HepG2 (cell line): ENCODE results near the gene CADM1. TPM values are rescaled to one million over a fixed set of nuclear protein-coding genes. Genes with fewer than 3 reads are reported as not detected.

ENCODE experiments used
- ATAC-seq: fragments of 200-7000 bp; cut with Tn5 transposase; 3 replicates; pipeline ENCODE4 v1.9.1; 2020; ENCODE audit warnings: mild to moderate bottlenecking, moderate library complexity
- BruUV-seq: library from RNA; stranded (reverse); fragments of 400-500 nt; replicated peaks from 2 replicates; lab custom pipeline; 2021; lab: Mats Ljungman, UMichigan
- CTCF ChIA-PET: fragments of 300-600 bp; formaldehyde crosslinking; extraction: SDS; loops from one replicate; lab custom pipeline; 2021; ENCODE audit warnings: low total read pairs, inconsistent platforms, low intra/inter-chr PET ratio; lab: Yijun Ruan, JAX
- POLR2A ChIA-PET: fragments of 350-600 bp; sonication (Branson Sonifier 250); formaldehyde crosslinking; loops from one replicate; lab custom pipeline; 2020; ENCODE audit warnings: antibody characterized with exemption, inconsistent platforms; lab: Yijun Ruan, JAX
- DNase-seq: peaks from one replicate; pipeline ENCODE4 v3.0.0-alpha.2; 2015; ENCODE audit warnings: low spot score
- FAIRE-seq: peaks from 3 replicates; lab custom pipeline; 2011; peaks lifted over from hg19 to GRCh38; lab: Jason Lieb, UNC
- H2AFZ ChIP-seq: one replicate; pipeline ENCODE4 v1.6.1; 2011; ENCODE audit warnings: low read length, inconsistent platforms
- H3K27ac ChIP-seq: fragments of 300-600 bp; 3 replicates; pipeline ENCODE4 v1.8.0; 2011; ENCODE audit warnings: mixed run types, mild to moderate bottlenecking, mixed read lengths, low read length, inconsistent platforms; ENCODE audit not compliant: insufficient read depth; ENCODE audit errors: extremely low read length
- H3K27me3 ChIP-seq, 2 experiments: fragments of 200-600 bp in 1 of 2; 2 replicates in 1 of 2; 3 replicates in 1 of 2; pipeline versions ENCODE4 v1.6.0 to v1.8.0; 2011; ENCODE audit warnings: low read length in 2 of 2, mild to moderate bottlenecking in 2 of 2, moderate library complexity in 2 of 2, inconsistent platforms in 1 of 2; ENCODE audit not compliant: insufficient read depth in 2 of 2, control insufficient read depth in 1 of 2
- H3K36me3 ChIP-seq, 2 experiments: fragments of 200-600 bp in 1 of 2; replicated peaks in 1 of 2; 2 replicates in 1 of 2; 3 replicates in 1 of 2; pipeline versions ENCODE4 v1.5.1 to v1.8.0; 2011; ENCODE audit warnings: low read length in 2 of 2, inconsistent platforms in 1 of 2; ENCODE audit not compliant: insufficient read depth in 2 of 2, control insufficient read depth in 1 of 2
- H3K4me1 ChIP-seq: 2 replicates; pipeline ENCODE4 v1.5.1; 2012; ENCODE audit warnings: low read length, inconsistent platforms; ENCODE audit not compliant: insufficient read depth
- H3K4me2 ChIP-seq: 2 replicates; pipeline ENCODE4 v1.6.0; 2011; ENCODE audit warnings: low read depth, low read length, inconsistent platforms
- H3K4me3 ChIP-seq, 3 experiments: fragments of 200-600 bp in 1 of 3; sonication (generic), shearing (Covaris generic) in 1 of 3; replicated peaks in 1 of 3; 2 replicates each; pipeline ENCODE4 v1.5.1; 2011 to 2016; ENCODE audit warnings: low read length in 3 of 3, inconsistent platforms in 2 of 3, low read depth in 2 of 3, mild to moderate bottlenecking in 2 of 3, control low read depth in 1 of 3, mixed read lengths in 1 of 3; ENCODE audit not compliant: insufficient read depth in 1 of 3
- H3K79me2 ChIP-seq: one replicate; pipeline ENCODE4 v1.6.1; 2011; ENCODE audit warnings: low read length, inconsistent platforms; ENCODE audit not compliant: insufficient read depth
- H3K9ac ChIP-seq: 2 replicates; pipeline ENCODE4 v1.6.0; 2011; ENCODE audit warnings: mild to moderate bottlenecking, low read depth, low read length, inconsistent platforms; ENCODE audit not compliant: insufficient read depth
- H3K9me3 ChIP-seq: 2 replicates; pipeline ENCODE4 v1.5.1; 2012; ENCODE audit warnings: mild to moderate bottlenecking, low read length
- H4K20me1 ChIP-seq: 2 replicates; pipeline ENCODE4 v1.6.0; 2011; ENCODE audit warnings: inconsistent platforms, mild to moderate bottlenecking, low read length, moderate library complexity; ENCODE audit not compliant: insufficient read depth
- AGO1 ChIP-seq: fragments of 200-400 bp; formaldehyde crosslinking; IDR thresholded peaks from 2 replicates; pipeline ENCODE4 v1.6.1; 2017; ENCODE audit warnings: mild to moderate bottlenecking, low read depth, low read length, moderate library complexity; ENCODE audit not compliant: poor library complexity, severe bottlenecking
- CHD4 ChIP-seq: fragments of 200-600 bp; sonication (generic); IDR thresholded peaks from 2 replicates; pipeline ENCODE4 v1.7.0; 2017; ENCODE audit warnings: mild to moderate bottlenecking, low read length, borderline replicate concordance
- MAFK ChIP-seq, 2 experiments: IDR thresholded peaks in 1 of 2; conservative IDR thresholded peaks in 1 of 2; 2 replicates each; pipeline ENCODE4 v1.6.1; 2011; ENCODE audit warnings: improper control_type of control experiment in 2 of 2, low read length in 2 of 2
- NAIF1 ChIP-seq: sonication (generic); formaldehyde crosslinking; IDR thresholded peaks from 2 replicates; pipeline ENCODE4 v1.5.0; 2020; ENCODE audit warnings: mild to moderate bottlenecking, missing genetic modification reagents, borderline replicate concordance
- ZEB1 ChIP-seq: IDR thresholded peaks from 2 replicates; pipeline ENCODE4 v1.6.1; 2012; ENCODE audit warnings: mild to moderate bottlenecking, low read depth, inconsistent platforms; ENCODE audit not compliant: insufficient replicate concordance
- ZNF143 ChIP-seq: sonication (generic); formaldehyde crosslinking; IDR thresholded peaks from 2 replicates; pipeline ENCODE4 v1.4.0; 2020; ENCODE audit warnings: missing genetic modification reagents
- ZNF530 ChIP-seq: sonication (generic); formaldehyde crosslinking; IDR thresholded peaks from 2 replicates; pipeline ENCODE4 v1.5.0; 2020; ENCODE audit warnings: low read depth, mild to moderate bottlenecking, missing genetic modification reagents
- ZNF550 ChIP-seq: sonication (generic); formaldehyde crosslinking; IDR thresholded peaks from 2 replicates; pipeline ENCODE4 v1.4.0; 2020; ENCODE audit warnings: mild to moderate bottlenecking, missing genetic modification reagents, borderline replicate concordance
- WGBS: methylation state at CpG from one replicate; pipeline ENCODE4 v1.1.6; 2017; ENCODE audit warnings: low lambda C conversion rate; 5-methylcytosine and 5-hydroxymethylcytosine counted together
- in situ Hi-C: cut with HindIII; loops from 2 replicates; pipeline ENCODE4 v1.10.0; 2017; ENCODE audit warnings: low pct_unique_long_range_greater_than_20kb; ENCODE audit not compliant: extremely low pct_ligation_motif_present
- intact Hi-C: fragments of 100-400 bp; cut with micrococcal nuclease; formaldehyde crosslinking; loops from one replicate; pipeline ENCODE4 v1.10.0; 2022; ENCODE audit not compliant: unreplicated experiment
- polyA plus RNA-seq, 8 experiments: library from polyadenylated mRNA; depleted of rRNA in 3 of 8; stranded (reverse) in 7 of 8; unstranded in 1 of 8; fragments of >200 nt; fragmentation: Illumina TruSeq in 4 of 8; extraction: Trizol in 4 of 8; gene quantifications; 2 replicates each; pipeline versions ENCODE4 v1.2.1 to v1.2.3, GENCODE V29; 2011 to 2016; ENCODE audit warnings: low read depth in 4 of 8, missing spikeins in 1 of 8, mixed read lengths in 1 of 8; ENCODE audit not compliant: insufficient read depth in 1 of 8
- total RNA-seq, 5 experiments: library from RNA; depleted of rRNA; stranded (reverse); fragments of >200 nt; fragmentation: Illumina TruSeq; extraction: Trizol; gene quantifications; 2 replicates each; pipeline ENCODE4 v1.2.3, GENCODE V29; 2016; ENCODE audit warnings: low read depth in 1 of 5
- TF ChIP-seq, protein P1 (sequence below): sonication (generic); formaldehyde crosslinking; IDR thresholded peaks from 2 replicates; pipeline ENCODE4 v1.4.0; 2020; ENCODE audit warnings: missing genetic modification reagents, borderline replicate concordance
- TF ChIP-seq, protein P2 (sequence below): IDR thresholded peaks from 2 replicates; pipeline ENCODE4 v1.6.1; 2016; ENCODE audit warnings: missing compliant biosample characterization, missing genetic modification reagents, borderline replicate concordance

CADM1 gene
- total and polyA plus RNA-seq, 2 of the 13 experiments (the other 11 are each of a cell fraction or from before 2014, with no cell fraction given), result 71.3 to 122 TPM

DNA sequence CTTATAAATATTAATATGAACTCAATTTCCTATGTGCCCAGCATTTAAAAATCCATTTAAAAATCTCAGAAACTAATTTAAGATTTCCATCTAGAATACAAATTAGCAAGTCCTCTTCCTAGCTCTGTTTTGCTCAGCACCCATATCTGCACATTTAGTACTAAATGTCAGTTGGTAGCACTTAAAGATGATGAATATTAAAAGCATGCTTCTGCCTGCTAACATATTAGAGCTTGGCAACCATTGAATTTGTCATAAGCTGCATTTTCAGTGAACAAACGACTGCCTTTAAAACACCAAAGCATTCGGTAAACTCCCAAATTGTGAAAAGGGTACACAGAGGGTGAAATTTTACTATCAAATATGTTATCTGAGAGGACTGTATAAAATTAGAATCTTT lies 177.7 kb downstream of the CADM1 start:
- ChIA-PET POLR2A (no interaction called here), CTCF (no interaction called here)
- TF ChIP-seq MAFK (conservative IDR thresholded peaks at IDR 0.05 in 1 of 2, IDR thresholded peaks at IDR 0.05 in 1 of 2; ENCODE audit: low read length in 2 of 2), result no peak
- TF ChIP-seq AGO1, result no peak
- TF ChIP-seq CHD4, result no peak
- TF ChIP-seq ZNF550 (CRISPR knock-in tag), result no peak
- no peak for TF ChIP-seq ZNF143 (CRISPR knock-in tag)
- no peak for TF ChIP-seq ZNF530 (CRISPR knock-in tag)
- TF ChIP-seq NAIF1, result no peak
- TF ChIP-seq ZEB1, result no peak
- TF ChIP-seq, protein P1, sequence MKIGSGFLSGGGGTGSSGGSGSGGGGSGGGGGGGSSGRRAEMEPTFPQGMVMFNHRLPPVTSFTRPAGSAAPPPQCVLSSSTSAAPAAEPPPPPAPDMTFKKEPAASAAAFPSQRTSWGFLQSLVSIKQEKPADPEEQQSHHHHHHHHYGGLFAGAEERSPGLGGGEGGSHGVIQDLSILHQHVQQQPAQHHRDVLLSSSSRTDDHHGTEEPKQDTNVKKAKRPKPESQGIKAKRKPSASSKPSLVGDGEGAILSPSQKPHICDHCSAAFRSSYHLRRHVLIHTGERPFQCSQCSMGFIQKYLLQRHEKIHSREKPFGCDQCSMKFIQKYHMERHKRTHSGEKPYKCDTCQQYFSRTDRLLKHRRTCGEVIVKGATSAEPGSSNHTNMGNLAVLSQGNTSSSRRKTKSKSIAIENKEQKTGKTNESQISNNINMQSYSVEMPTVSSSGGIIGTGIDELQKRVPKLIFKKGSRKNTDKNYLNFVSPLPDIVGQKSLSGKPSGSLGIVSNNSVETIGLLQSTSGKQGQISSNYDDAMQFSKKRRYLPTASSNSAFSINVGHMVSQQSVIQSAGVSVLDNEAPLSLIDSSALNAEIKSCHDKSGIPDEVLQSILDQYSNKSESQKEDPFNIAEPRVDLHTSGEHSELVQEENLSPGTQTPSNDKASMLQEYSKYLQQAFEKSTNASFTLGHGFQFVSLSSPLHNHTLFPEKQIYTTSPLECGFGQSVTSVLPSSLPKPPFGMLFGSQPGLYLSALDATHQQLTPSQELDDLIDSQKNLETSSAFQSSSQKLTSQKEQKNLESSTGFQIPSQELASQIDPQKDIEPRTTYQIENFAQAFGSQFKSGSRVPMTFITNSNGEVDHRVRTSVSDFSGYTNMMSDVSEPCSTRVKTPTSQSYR (CRISPR knock-in tag), result no peak
- TF ChIP-seq, protein P2, sequence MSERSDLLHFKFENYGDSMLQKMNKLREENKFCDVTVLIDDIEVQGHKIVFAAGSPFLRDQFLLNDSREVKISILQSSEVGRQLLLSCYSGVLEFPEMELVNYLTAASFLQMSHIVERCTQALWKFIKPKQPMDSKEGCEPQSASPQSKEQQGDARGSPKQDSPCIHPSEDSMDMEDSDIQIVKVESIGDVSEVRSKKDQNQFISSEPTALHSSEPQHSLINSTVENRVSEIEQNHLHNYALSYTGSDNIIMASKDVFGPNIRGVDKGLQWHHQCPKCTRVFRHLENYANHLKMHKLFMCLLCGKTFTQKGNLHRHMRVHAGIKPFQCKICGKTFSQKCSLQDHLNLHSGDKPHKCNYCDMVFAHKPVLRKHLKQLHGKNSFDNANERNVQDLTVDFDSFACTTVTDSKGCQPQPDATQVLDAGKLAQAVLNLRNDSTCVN (CRISPR knock-in tag), result no peak
- Histone ChIP-seq H3K4me1 (0 out of 2 replicates have a peak, but pooled peaks cover 4% of the 10 kb centered on the region), H3K9me3 (no peaks in the 10 kb centered on the region), H2AFZ (no peak overlapping the region), H3K27me3 (no peaks in the 10 kb centered on the region), H3K9ac (no peak overlapping the region), H3K79me2 (no peaks in the 10 kb centered on the region), H3K27ac (no peak overlapping the region), H4K20me1 (no peaks in the 10 kb centered on the region; the same call in 1 of the 2 replicates), H3K4me2 (no peak overlapping the region), H3K36me3 (peaks cover 0 to 5% of the 10 kb centered on the region in 2 experiments; a peak in 2 of 5 replicates), H3K4me3 (no peak overlapping the region)
- no peak for ATAC-seq
- 92% methylated on average over 2 of the region's 2 CpGs for WGBS
- no peak for FAIRE-seq
- DNase-seq, result no peak
- no TSS peak for BruUV-seq
- in situ Hi-C loops, result no loop called here
- intact Hi-C loops, result no loop called here
